ENCODE measurements around the gene FBXW7.

DNA sequence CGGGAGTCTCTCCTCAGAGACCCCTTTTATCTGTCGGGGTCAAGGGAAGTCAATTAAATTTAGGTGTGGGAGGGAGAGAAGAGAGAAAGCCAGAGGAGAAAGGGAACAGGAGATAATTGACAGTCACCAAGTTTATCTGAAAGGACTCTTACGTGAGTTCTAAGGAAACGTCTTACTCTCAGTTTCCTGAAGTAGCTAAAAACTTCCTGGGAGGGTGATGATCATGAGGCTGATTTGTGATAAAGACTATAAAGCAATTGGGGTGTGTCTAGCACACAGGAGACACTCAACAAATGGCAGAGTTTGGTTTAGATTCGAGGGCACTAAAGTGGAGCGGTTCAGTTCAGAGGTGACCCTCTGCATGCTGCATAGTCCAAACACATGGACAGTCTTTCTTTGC lies 254.1 kb downstream of the FBXW7 start:
- TF ChIP-seq, protein P1, sequence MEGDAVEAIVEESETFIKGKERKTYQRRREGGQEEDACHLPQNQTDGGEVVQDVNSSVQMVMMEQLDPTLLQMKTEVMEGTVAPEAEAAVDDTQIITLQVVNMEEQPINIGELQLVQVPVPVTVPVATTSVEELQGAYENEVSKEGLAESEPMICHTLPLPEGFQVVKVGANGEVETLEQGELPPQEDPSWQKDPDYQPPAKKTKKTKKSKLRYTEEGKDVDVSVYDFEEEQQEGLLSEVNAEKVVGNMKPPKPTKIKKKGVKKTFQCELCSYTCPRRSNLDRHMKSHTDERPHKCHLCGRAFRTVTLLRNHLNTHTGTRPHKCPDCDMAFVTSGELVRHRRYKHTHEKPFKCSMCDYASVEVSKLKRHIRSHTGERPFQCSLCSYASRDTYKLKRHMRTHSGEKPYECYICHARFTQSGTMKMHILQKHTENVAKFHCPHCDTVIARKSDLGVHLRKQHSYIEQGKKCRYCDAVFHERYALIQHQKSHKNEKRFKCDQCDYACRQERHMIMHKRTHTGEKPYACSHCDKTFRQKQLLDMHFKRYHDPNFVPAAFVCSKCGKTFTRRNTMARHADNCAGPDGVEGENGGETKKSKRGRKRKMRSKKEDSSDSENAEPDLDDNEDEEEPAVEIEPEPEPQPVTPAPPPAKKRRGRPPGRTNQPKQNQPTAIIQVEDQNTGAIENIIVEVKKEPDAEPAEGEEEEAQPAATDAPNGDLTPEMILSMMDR (IDR thresholded peaks at IDR 0.05), result no peak
- TF ChIP-seq POLR2A (IDR thresholded peaks at IDR 0.05) (no peak), EP300 (IDR thresholded peaks at IDR 0.05; ENCODE audit: low read depth) (no peak), POLR2AphosphoS5 (IDR thresholded peaks at IDR 0.05) (no peak)

Measured in transverse colon (tissue), 4 donors.